ENCODE results near the gene WDR64.
"Not testable (repeated sequence)": the region's sequence is repeated elsewhere in the genome, so short reads cannot be mapped to it uniquely, and the experiment has no call there.

WDR64 gene

GRCh38 chr1:241702442-241703373 is 50.6 kb downstream of the WDR64 start:
- no peak overlapping the region for H3K4me3 ChIP-seq (ENCODE audit: control insufficient read depth, low read depth, low read length)
- no peak for TF ChIP-seq CTCF (IDR thresholded peaks at IDR 0.05; ENCODE audit: control insufficient read depth, insufficient read depth, low read depth, low read length, missing control alignments)
- DNase-seq (ENCODE audit: low read depth): peak; percentile 32

GRCh38 chr1:241703739-241704138 is 51.7 kb downstream of the WDR64 start:
- DNase-seq (ENCODE audit: low read depth); H3K4me3 ChIP-seq (ENCODE audit: control insufficient read depth, low read depth, low read length): not testable (repeated sequence)

- DNase-seq (ENCODE audit: low read depth): no peak
- TF ChIP-seq CTCF (IDR thresholded peaks at IDR 0.05; ENCODE audit: control insufficient read depth, insufficient read depth, low read depth, low read length, missing control alignments): no peak
Observed at GRCh38 chr1:241706257-241706656, 54.2 kb downstream of the WDR64 start.

GRCh38 chr1:241706967-241707366 is 54.9 kb downstream of the WDR64 start:
- no peak overlapping the region for H3K4me3 ChIP-seq (ENCODE audit: control insufficient read depth, low read depth, low read length)
- no peak for TF ChIP-seq CTCF (IDR thresholded peaks at IDR 0.05; ENCODE audit: control insufficient read depth, insufficient read depth, low read depth, low read length, missing control alignments)
- DNase-seq (ENCODE audit: low read depth): peak; percentile 31

More at GRCh38 chr1:241706257-241706656, 54.2 kb downstream of the WDR64 start:
- no peak overlapping the region for H3K4me3 ChIP-seq (ENCODE audit: control insufficient read depth, low read depth, low read length)

GRCh38 chr1:241707442-241707841 is 55.4 kb downstream of the WDR64 start:
- DNase-seq (ENCODE audit: low read depth): no peak
- no peak overlapping the region for H3K4me3 ChIP-seq (ENCODE audit: control insufficient read depth, low read depth, low read length)
- TF ChIP-seq CTCF (IDR thresholded peaks at IDR 0.05; ENCODE audit: control insufficient read depth, insufficient read depth, low read depth, low read length, missing control alignments): no peak

- no peak overlapping the region for H3K4me3 ChIP-seq (ENCODE audit: control insufficient read depth, low read depth, low read length)
- DNase-seq (ENCODE audit: low read depth): no peak
- TF ChIP-seq CTCF (IDR thresholded peaks at IDR 0.05; ENCODE audit: control insufficient read depth, insufficient read depth, low read depth, low read length, missing control alignments): no peak
Observed at GRCh38 chr1:241711326-241711725, 59.2 kb downstream of the WDR64 start.

- no peak overlapping the region for H3K4me3 ChIP-seq (ENCODE audit: control insufficient read depth, low read depth, low read length)
- DNase-seq (ENCODE audit: low read depth): no peak
- TF ChIP-seq CTCF (IDR thresholded peaks at IDR 0.05; ENCODE audit: control insufficient read depth, insufficient read depth, low read depth, low read length, missing control alignments): no peak
Observed at GRCh38 chr1:241713316-241713715, 61.2 kb downstream of the WDR64 start.

All from AG09309 (cell line).